Measurements from ENCODE around the gene HS3ST1. TPM values are rescaled to one million over a fixed set of nuclear protein-coding genes. Genes with fewer than 3 reads are reported as not detected.

The HS3ST1 gene
- 0.15 and 0.17 TPM in 2 replicates for total RNA-seq

DNA sequence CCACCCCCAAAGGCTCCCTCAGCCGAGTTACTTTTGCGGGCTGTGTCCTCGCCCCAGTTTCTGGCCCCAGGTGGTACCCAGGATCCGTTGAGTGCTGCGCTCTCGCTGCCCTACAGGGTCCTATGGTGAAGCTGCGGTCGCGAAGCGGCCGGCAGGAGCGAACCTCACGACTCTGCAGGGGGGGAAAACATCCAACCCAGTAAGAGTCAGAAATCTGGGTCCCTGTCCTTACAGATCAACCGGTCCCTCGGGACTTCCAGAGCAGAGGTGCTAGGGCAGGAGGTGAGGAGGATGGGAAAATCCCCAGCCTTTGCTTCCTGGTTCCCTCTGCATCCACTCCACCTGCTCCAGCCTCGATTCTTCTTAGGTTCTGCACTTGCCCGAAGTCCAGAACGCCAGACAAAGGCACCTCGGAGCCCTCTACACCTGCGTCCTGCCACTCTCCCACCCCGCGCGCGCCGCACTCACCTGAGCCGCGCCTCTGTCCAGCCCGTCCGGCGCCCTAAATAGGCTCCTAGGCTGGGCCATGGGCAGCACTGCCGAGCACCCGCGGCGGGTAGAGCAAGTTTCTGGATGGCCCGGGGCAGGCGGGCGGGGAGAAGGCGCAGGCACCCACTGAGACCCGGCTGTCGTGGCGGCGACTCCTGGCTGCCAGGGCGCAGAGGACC is at the start of gene HS3ST1:
TSS of gene HS3ST1 (minus strand) at position 664 of the 668 bp plus-strand sequence. CDS start 28,889 bp downstream, outside the sequence.
- intact Hi-C loops (cut with micrococcal nuclease) = loop anchor here (5.0 to 10.0 kb wide), 2 partner anchors 69 to 1206 kb away; no protein-coding TSS in a partner anchor

- intact Hi-C loops (cut with micrococcal nuclease) = no loop called here
These were observed 47.2 kb upstream of the HS3ST1 start for GRCh38 chr4:11475871-11476270.

- intact Hi-C loops (cut with micrococcal nuclease) = loop anchor here (5.0 kb wide), 3 partner anchors 802 to 1357 kb away; partner anchors contain the start of gene WDR1
These were observed 45.5 kb upstream of the HS3ST1 start for GRCh38 chr4:11474146-11474545.

DNA sequence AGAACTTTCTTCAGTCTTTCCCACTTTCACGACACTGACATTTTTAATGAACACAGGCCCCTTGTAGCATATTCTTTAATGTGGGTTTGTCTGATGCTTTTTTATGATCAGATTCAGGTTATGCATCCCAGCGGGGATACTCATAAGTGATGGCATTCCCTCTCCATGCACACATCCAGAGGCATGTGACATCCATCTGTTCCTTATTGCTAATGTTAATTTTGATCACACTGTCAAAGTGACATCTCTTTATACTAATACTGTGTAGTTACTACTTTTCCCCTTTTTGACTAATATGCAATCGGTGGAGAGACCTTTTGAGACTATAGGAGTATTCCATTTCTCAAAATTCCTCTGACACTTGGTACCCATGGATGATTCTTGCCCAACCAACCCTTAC is 43.8 kb upstream of the HS3ST1 start:
- intact Hi-C loops (cut with micrococcal nuclease) = loop anchor here (5.0 kb wide), 3 partner anchors 800 to 1355 kb away; partner anchors contain the start of gene WDR1

DNA sequence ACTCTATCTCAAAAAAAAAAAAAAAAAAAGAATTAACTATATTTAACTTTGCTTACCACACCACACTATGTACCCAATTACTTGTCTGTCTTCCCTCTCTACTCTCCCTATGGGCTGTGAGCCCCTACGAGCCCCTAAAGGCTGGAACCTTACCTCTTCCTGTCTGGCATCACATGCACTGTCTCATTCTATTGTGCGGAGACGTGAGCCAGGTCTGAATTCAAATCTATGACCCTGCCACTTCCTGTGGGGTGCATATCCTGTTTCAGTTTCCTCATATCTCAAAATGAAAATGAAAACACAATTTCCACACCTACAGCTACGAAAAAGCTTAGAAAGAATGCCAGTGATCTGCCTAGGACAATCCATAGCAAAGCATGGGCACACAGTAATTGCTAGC is 42.9 kb upstream of the HS3ST1 start:
- intact Hi-C loops (cut with micrococcal nuclease) = loop anchor here (1.0 to 5.0 kb wide), 10 partner anchors 9 to 1867 kb away; partner anchors contain the start of gene WDR1

GRCh38 chr4:11471046-11471441 is 42.4 kb upstream of the HS3ST1 start:
- intact Hi-C loops (cut with micrococcal nuclease) = loop anchor here (1.0 to 5.0 kb wide), 10 partner anchors 9 to 1866 kb away; partner anchors contain the start of gene WDR1

GRCh38 chr4:11470438-11471045 is 41.8 kb upstream of the HS3ST1 start:
- intact Hi-C loops (cut with micrococcal nuclease) = loop anchor here (1.0 to 5.0 kb wide), 10 partner anchors 10 to 1866 kb away; partner anchors contain the start of gene WDR1

- intact Hi-C loops (cut with micrococcal nuclease) = loop anchor here (2.0 to 5.0 kb wide), 7 partner anchors 19 to 1865 kb away; partner anchors contain the start of gene WDR1
These were observed 41.1 kb upstream of the HS3ST1 start for GRCh38 chr4:11469650-11470437.

DNA sequence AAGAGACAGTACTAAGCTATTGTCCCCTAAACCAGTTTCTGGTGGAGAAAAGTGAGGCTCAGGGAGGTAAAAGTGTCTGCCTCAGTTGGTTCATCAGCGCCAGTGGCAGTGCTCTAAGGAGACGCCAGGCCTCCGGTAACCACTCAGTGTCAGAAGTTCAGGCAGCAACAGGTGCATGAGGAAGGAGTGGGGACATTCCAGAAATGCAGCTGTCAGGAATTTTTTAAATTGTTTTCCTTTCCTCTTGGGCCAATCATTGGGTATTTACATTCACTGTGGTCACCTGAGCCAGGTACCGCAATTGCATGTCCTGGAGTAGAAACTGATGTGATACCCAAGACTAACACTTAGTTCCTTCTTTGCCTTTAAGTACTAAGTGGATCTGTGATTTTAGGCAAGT is 40.2 kb upstream of the HS3ST1 start:
- intact Hi-C loops (cut with micrococcal nuclease) = no loop called here

- intact Hi-C loops (cut with micrococcal nuclease) = no loop called here
These were observed 39.2 kb upstream of the HS3ST1 start for GRCh38 chr4:11467931-11468330.

DNA sequence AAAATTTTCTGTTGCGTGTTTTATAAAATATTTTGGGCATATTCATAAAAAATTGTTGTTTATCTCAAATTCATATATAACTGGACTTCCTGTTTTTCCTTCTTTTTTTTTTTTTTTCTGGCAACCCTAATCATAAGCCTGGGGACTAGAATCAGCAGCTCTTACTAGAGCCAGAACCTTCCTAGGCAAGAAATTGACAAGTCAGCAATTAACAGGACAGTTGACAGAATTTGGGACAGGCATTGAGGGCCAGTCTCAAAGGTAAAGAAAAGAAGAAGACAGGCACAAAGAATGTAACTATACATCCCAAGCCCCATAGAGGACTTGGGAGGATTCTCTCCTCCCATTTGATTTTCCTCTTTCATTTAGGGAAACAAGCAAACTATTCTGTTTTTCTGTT is 35.0 kb upstream of the HS3ST1 start:
- intact Hi-C loops (cut with micrococcal nuclease) = no loop called here

DNA sequence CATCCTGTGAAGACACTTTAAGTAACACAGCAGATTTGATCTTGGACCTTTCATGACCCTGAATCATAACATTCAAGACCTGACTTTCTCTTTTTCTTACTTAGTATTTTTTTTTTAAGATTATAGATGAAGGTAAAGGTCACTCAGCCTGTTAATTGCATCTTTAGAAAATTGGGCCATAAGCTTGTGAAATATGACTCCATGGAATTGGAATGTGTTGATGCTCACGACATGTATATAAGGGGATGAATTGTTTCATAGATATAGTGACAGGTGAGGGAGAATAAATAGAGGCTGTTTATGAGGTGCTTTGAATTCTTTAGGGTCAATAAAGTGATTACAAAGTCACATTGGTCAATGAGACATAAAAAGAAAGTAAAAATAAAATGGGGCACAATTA is 27.7 kb upstream of the HS3ST1 start:
- intact Hi-C loops (cut with micrococcal nuclease) = no loop called here

DNA sequence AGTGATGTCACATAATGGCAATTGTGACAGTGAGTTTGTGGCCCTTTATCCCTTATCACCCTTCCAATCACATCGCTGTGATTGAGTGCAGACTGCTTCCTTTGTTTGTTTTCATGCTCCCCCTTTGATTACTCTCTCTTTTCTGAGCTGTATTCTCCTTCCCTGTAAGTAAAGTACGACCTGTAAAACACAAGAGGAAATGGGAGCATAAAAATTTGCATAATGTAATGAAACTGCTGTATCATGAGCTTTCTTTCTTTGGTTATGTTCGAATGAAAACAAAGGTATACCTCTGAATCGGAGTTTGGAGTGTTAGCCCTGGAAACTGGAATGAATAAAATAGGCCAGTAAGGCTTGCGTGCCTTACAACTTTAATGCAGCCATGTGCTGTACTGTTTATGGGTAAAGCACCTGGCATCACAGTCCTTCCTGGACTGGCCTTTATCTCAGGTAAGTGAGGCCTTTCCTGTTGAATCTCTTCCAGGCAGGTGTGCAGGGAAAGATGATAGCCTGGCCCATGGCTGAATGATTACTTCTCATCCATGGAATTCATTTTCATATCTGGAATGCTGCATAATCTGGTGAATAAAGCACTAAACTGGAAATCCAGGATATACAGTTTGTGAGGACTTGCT is 26.6 kb upstream of the HS3ST1 start:
- intact Hi-C loops (cut with micrococcal nuclease) = no loop called here

DNA sequence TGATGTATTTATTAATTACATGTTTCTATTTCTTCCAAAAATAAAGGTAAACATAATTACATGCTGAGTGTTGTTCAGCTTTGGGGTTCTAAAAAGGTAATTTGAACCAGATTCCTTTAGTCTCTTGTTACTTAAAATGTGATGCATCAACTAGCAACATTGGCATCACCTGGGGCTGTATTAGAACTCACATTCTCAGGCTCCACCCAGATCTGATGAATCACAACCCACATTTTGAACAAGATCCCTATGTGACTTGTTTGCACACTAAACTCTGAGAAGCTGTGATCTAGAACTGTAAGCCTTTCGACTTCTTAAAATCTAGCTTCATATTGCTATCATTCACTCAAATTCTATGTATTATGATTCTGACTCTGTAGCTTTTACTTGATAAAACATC is 23.0 kb upstream of the HS3ST1 start:
- intact Hi-C loops (cut with micrococcal nuclease) = no loop called here

- intact Hi-C loops (cut with micrococcal nuclease) = no loop called here
These were observed 17.6 kb upstream of the HS3ST1 start for GRCh38 chr4:11446155-11446811.

DNA sequence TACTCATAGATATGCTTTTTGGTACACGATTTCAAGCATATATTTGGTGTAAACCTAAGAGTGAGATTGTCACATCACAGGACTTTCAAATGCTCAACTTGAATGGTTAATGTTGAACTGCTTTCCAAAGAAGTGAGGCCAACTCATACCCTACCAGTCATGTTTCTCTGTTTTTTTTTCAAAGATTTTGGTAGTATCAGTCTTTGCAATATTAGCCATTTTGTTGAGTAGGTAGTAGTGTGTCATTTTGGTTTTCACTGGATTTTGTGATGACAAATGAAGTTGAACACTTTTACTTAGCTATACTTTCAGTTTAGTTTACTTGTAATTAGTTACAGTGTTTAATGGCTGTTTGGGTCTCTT is 12.5 kb upstream of the HS3ST1 start:
- intact Hi-C loops (cut with micrococcal nuclease) = no loop called here

- intact Hi-C loops (cut with micrococcal nuclease) = no loop called here
These were observed 11.9 kb upstream of the HS3ST1 start for GRCh38 chr4:11440481-11441193.

- intact Hi-C loops (cut with micrococcal nuclease) = no loop called here
These were observed 11.1 kb upstream of the HS3ST1 start for GRCh38 chr4:11439836-11440235.

GRCh38 chr4:11438647-11439046 is 10.0 kb upstream of the HS3ST1 start:
- intact Hi-C loops (cut with micrococcal nuclease) = no loop called here

GRCh38 chr4:11436673-11437072 is 8.0 kb upstream of the HS3ST1 start:
- intact Hi-C loops (cut with micrococcal nuclease) = no loop called here

Data from T-helper 1 cell treated with Interleukin-12 subunit alpha and Interleukin-12 subunit beta and Interleukin-4 antibody, amounts not matched to agents 30 ng/mL and 1 ng/mL, for 36 hours (primary cell).